OCI-M2 (cell line): ENCODE measurements around the gene PYURF.
"Not testable (repeated sequence)": the region's sequence is repeated elsewhere in the genome, so short reads cannot be mapped to it uniquely, and the experiment has no call there.

Experiments
- DNase-seq: peaks from one replicate; lab custom pipeline; 2025; ENCODE audit not compliant: unreplicated experiment; lab: John Stamatoyannopoulos, UW

PYURF gene, protein sequence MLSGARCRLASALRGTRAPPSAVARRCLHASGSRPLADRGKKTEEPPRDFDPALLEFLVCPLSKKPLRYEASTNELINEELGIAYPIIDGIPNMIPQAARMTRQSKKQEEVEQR

DNA sequence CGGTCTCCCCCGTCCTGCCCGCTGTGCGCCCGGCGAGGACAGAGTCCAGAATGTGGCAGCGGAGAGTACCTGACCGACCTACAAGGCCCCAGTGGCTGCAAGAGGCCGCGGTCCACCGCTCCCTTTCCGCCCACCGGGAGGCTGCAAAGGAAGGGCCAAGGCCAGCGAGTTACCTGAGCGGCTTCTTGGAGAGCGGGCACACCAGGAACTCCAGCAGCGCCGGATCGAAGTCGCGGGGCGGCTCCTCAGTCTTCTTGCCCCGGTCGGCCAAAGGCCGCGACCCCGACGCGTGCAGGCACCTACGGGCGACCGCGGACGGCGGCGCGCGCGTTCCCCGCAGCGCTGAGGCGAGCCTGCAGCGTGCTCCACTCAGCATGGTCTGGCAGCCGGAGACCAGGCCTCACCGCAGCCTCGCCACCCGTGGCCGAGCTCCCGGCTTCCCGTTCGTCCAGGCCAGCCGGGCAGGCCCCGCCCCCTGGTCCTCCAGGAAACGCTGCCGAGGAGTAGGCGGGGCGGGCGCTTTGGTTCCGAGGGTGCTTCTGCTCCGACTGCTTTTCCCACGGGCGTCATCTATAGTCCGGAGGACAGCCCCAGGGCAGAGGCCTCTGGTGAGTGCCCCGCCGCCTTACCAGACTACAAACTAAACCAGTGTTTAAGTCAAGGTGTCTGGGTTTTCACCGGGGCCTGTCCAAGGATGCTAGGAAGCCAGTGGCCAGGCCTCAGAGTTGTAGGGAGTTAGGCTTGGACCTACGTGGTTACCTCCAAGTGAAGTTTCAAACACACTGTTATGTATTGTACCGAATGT is at the start of gene PYURF:
Gene PYURF, minus strand, starts transcription at position 452 of the 805 bp plus-strand sequence. Its CDS starts 76 bp downstream, at position 376.
- peak; percentile 62 for DNase-seq

DNA sequence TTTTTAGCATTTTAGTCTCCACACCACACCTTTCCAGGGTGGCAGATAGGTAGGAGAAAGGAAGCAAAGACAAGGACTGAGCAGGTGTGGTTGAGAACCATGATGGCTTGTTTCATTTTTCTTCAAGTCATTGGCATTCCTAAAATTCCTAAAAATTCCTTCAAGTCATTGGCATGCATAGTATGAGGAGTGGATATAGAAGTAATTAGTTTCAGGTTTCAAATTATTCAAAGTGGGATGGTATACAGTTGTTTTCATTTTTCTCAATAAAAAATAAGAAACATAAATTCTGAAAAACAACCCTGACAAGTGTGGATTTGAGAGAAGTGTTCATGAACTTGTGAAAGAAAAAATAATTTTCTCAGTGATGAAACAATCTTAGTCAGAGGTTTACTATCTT is 46.4 kb upstream of the PYURF start:
- no peak for DNase-seq

DNA sequence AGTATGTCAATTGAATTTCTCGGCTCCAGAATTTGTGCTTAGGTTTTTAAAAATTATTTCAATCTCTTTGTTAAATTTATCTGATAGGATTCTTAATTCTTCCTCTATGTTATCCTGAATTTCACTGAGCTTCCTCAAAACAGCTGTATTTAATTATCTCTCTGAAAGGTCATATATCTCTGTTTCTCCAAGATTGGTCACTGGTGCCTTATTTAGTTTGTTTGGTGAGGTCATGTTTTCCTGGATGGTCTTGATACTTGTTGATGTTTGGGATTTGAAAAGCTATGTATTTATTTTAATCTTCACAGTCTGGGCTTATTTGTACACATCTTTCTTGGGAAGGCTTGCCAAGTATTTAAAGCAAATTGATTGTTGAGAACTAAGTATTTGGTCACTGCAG is 44.0 kb upstream of the PYURF start:
- no peak for DNase-seq

DNA sequence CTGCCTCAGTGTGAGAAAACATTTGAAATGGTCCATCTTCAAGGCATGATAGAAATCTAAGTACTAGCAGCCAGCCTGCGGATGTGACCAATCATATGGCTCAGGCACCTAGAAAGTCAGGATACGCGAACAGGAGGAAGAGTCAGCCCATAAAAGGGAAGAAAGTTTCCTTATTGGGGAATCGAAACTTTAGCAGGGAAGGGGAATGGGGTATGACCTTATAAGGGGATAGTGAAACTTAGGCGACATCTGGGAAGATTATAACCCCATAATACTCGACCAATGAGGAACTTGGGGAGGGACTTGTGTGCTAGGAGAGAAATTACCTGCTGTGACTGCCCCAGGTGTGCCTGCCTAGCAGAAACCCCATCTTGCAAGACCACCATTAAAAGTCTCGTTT is 26.2 kb upstream of the PYURF start:
- DNase-seq = no peak

DNA sequence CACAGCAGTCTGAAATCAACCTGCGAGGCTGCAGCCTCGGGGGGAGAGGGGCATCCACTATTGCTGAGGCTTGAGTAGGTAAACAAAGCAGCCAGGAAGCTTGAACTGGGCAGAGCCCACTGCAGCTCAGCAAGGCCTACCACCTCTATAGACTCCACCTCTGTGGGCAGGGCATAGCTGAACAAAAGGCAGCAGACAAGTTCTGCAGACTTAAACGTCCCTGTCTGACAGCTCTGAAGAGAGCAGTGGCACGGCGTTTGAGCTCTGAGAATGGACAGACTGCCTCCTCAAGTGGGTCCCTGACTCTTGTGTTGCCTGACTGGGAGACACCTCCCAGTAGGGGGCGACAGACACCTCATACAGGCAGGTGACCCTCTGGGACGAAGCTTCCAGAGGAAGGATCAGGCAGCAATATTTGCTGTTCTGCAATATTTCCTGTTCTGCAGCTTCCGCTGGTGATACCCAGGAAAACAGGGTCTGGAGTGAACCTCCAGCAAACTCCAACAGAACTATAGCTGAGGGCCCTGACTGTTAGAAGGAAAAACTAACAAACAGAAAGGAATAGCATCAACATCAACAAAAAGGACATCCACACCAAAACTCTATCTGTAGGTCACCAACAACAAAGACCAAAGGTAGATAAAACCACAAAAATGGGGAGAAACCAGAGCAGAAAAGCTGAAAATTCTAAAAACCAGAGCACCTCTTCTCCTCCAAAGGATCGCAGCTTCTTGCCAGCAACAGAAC is 15.9 kb upstream of the PYURF start:
- DNase-seq = not testable (repeated sequence)

DNA sequence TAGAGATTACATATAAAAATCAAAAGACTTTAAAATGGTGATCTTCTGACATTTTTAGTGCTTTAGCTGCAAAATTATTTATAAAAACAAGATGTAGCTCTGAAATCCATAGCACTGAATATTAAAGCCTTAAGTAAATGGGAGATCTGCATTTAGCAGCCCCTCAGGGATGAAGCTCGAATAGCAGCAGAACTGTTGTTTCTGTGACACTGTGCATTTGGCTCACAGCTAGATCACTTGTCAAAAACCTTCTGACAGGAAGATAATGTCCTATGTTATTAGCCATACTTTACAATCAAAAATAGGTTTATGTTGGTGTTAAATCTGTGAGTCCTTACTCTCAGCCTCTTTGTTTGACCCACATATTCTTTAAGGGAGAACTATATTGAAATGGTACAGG is 14.1 kb upstream of the PYURF start:
- no peak for DNase-seq

DNA sequence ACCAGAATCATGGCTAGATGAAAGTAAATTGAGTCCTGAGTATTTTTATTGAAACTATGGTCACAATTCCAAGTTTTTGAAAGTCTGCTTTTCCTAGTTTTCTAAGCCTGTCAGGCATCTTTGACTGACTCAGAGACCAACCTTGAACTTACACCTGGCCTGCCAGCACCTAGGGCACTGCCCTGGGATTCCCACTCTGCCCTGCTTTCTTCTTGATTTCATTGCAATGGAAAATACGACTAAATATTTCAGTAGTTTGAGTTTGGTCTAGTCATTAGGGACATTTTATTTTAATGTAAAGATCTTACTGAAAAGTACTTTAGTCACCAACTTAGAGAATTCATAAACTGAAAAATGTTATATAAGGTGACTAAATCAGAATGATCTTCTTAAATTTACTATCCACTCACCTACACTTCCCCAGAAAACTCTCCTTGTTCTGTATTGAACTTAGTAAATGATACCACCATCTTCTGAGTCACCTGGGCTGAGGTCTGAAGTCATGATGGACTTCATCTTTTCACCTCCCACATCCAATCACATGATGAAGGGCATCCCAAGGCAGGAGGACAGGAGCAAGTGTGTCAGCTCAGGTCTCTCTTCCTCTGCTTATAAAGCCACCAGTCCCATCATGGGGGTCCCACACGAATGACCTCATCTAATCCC is 11.6 kb upstream of the PYURF start:
- DNase-seq = no peak

DNA sequence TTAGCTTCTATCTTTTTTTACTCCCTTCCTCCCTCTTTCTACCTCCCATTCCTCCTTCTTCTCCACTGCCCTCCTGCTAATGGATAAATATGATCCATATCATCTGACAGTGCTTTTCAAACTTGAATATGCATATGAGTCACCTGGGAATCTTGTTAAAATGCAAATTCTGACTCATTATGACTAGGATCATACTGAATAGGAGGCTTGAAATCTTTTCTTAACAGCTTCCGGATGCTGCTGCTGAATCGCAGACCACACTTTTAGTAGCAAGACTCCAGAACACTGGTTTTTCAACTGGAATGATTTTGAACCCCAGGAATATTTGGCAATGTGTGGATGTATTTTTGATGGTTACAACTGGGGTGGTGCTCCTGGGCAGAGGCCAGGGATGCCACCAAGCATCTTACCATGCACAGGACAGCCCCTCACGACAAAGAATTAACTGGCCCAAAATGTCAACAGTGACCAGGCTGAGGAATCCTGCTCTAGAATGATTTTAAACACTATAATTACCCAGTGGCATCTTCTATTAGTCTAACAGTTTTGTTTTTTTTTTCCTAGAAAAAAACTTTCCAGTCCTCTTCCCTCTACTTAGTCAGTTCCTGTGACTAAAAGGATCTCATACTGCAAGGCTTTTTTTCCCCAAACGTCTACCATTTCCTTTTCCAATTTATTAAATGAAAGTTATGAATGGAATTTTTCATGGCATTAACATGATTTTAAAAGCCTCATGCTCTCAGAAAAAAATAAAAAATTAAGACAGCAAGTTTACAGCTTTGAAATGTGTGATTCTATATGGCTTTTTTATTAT is 10.6 kb upstream of the PYURF start:
- DNase-seq = no peak

DNA sequence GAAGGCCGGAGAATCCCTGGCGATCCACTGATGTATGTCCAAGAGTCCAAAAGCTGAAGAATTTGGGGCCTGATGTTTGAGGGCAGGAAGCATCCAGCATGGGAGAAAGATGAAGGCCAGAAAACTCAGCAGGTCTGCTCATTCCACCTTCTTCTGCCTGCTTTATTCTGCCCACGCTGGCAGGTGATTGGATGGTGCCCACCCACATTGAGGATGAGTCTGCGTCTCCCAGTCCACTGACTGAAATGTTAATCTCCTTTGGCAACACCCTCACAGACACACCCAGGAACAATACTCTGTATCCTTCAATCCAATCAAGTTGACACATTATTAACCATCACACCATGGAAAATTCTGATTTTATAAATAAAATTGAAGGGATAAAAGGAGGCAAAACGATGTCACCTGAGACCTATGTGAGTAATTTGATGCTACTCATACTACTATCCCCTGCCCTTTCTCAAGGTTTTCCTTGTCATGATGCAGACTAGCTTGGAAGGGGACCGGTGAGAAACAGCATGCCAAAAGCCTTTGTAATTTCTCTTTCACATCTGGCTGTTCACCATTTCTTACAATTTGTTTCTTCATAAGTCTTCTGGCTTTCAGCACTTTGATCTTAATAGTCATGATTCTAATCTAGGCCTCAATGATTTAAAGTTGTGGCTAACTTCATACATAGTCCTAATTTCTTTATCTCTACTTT is 9.7 kb upstream of the PYURF start:
- no peak for DNase-seq

DNA sequence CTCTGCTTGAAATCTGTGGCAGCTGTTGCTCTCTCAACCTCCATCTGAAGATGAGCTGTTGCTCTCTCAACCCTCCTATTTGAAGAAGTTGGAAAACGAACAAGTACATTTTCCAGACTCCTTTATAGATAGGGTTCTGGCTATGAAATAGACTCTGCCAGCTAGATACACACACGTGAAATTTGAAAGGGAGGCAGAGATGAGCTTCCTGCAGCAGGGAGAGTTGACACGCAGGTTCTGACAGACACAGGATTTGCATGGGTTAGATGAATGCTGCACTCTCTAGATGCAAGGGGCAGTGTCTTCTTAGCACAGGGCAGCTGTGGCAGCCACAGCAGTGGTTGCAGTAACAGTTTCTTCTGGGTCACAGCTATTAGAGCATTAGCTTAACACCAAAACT is 8.0 kb upstream of the PYURF start:
- no peak for DNase-seq

DNA sequence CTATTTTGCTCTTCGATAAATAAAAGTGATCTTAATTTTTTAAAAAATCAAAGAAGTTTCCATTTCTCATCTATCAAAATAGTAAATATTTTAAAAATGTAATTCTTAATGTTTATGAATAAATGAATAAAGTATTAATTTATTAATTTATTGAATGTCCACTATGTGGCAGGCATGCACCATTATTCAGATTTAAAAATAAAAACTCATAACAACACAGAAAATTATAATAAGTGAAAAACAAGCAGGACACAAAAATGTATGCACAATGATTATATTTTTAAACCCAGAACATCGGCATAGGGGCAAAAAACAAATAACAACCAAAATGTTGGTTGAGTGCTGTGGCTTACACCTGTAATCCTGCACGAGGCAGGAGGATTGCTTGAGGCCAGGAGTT is 5.3 kb upstream of the PYURF start:
- DNase-seq = no peak

DNA sequence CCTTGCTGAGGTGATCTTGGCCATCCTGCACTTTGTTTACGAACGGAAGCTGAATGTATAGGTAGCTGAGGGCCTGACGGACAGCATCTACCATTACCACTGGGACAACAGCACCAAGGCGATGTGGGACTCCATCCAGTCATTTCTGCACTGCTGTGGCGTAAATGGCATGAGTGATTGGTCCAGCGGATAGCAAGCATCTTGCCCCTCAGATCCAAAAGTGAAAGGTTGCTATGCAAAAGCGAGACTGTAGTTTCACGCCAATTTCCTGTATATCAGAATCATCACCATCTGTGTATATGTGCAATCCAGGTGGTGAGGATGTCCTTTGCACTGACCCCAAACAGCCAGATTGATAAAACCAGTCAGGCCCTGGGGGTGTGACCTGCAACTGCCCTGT is 4.2 kb upstream of the PYURF start:
- DNase-seq = no peak

DNA sequence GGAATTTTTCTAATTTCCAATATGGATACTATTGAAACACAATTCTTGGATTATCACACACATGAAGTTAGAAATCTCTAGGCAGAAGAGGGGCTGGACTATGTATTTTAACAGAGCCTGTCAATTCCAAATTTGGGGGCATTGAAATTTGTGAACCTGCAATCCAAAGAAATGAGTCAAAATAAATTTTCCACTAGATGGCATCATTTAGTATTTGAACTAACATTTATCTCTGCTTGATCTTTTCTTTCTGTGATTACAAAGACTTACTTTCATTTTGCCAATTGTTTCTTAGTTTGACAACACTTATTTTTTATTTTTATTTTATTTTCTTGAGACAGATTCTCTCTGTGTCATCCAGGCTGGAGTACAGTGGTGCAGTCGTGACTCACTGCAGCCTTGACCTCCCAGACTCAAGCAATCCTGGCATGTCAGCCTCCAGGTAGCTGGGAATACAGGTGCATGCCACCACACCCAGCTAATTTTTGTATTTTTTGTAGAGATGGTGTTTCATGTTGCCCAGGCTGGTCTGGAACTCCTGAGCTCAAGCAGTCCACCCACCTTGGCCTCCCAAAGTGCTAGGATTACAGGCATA is 2.7 kb upstream of the PYURF start:
- no peak for DNase-seq

DNA sequence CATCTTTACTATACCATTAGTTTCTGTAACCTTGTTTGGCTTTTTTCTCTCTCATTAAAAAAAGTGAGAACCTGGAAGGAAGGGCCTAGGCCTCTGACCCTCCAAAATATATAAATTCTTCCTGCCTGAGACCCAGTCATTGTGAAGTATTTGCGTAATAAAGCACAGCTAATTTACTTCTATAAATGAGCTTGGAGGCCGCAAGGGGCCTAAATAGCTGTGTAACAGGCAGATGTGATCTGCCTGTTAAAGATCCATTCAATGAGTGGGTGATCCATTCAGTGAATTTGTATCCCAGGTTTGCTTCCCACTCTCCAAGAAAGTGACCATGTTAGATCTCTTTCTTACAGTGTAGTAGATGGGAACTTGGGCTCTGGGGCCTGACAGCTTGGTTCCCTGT is 595 bp upstream of the PYURF start:
- DNase-seq = no peak

DNA sequence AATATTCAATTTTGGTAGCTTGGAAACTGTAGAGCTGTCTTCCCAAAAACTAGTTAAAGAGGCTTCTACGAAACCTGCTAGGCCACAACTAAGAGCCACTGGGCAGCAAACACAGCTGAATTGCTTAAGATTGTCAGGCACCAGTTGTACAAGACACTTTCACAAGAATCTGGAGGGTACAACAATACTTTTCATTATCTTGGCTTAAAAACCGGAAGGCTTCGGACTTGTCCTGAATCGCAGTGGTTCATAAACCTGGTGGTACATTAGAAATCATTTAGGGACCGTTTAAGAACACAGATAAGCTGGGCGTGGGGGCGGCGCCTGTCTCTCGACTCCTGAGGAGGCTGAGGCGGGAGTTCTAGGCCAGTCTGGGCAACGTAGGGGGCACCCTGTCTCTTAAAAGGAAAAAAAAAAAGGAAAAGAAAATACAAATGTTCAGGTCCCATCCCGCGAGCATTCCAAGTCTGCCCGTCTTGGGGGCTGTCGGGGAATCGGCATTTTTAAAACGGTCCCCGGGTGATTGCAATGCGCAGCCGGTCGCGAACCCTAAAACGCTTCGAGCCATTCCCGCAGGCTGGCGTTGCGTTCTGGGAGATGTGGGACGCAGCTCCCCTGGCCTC is 763 bp downstream of the PYURF start:
- peak; percentile 10 for DNase-seq

DNA sequence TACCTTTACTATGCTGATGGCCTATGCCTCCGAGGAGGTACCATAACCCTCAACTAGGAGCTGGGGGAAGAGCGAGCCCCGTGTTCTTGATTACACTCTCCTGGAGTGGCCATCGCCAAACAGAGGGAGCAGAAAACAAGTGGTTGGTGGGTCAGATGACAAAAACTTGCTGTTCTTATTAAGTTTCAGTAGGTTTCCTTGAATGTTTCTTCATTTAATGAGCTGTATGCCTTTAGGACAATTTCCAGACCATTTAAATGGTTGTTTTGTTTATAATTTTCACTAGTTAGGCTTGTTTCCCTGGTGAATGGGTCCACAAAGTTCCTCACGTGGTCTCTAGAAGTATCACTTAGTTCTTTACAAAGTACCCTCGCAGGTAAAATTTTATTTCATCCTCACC is 4.7 kb downstream of the PYURF start:
- no peak for DNase-seq

DNA sequence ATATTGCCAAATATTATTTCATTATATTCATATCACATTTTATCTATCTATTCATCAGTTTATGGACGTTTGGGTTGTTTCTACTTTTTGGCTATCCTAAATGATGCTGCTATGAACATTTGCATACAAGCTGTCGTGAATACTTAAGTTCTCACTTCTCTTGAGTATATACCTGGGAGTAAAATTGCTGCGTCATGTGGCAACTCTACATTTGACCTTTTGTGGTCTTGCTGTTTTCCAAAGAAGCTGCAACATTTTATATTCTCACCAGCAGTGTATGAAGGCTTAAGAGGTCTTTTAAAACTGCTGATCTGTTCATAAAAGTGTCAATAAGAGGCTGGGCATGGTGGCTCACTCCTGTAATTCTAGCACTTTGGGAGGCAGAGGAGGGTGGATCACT is 5.8 kb downstream of the PYURF start:
- no peak for DNase-seq

DNA sequence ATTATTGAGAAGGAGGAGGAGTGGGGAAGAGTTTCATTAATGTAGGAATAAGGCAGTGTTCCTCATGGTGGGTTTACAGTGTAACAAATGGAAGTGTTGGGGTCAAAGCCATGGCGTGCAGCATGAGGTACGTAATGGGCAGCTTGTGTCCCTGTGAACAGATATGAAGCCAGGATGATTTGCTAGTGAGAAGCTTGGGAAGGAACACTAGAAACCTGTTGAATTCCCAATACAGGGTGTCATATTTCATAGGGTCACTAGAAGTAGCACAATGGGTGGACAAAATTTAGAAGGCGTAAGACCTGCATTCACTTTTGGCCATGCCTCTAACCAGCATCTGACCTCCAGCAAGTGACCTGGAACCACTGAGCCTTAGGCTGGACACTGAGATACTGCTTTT is 6.8 kb downstream of the PYURF start:
- DNase-seq = no peak
